ENCODE results near the gene GP1BA.
"Not testable (repeated sequence)": the region's sequence is repeated elsewhere in the genome, so short reads cannot be mapped to it uniquely, and the experiment has no call there.

Gene GP1BA

DNA sequence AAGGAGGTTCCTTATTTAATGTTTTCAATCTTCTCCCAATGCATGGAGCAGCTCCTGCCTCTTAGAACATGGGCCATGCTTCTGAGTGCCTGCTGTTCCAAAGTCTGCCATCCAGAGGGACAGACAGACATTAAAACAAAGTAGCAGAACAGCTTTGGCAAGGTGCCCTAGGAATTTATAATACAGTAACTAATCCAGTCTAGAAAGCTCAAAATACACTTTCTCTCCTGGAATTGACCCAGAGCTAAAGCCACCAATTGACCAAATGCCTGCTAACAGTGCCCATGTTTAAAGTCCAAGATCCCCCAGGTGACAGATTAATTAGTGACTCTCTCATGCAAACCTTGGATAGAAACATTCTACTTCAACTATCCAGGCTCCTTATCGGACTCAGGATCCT is 18.1 kb upstream of the GP1BA start:
- no peaks in the 10 kb centered on the region for H3K9me3 ChIP-seq

DNA sequence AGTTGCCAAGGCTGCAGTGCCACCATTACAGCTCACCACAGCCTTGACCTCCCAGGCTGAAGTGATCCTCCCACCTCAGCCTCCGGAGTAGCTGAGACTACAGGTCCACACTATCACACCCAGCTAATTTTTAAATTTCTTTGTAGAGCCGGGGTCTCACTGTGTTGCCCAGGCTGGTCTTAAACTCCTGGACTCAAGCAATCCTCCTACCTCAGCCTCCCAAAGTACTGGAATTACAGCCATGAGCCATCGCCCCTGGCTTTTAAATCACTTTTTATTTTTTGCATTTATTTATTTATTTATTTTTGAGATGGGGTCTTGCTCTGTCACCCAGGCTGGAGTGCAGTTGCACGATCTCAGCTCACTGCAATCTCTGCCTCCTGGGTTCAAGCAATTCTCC is 17.5 kb upstream of the GP1BA start:
- DNase-seq (ENCODE audit: low spot score in 2 of 2); H3K36me3 ChIP-seq (replicated peaks); H3K4me3 ChIP-seq; H3K9me3 ChIP-seq; H3K27me3 ChIP-seq (ENCODE audit: low read depth); H3K4me1 ChIP-seq: not testable (repeated sequence)
- in situ Hi-C loops (cut with MboI; ENCODE audit: low sequenced_read_pairs), result loop anchor here (10.0 kb wide), 1 partner anchor 150 kb away; no protein-coding TSS in a partner anchor

More for the DNA sequence above, 18.1 kb upstream of the GP1BA start:
- Histone ChIP-seq H3K27me3 (ENCODE audit: low read depth) (no peaks in the 10 kb centered on the region), H3K36me3 (replicated peaks) (no peaks in the 10 kb centered on the region), H3K4me3 (no peak overlapping the region), H3K4me1 (peaks cover 3% of the 10 kb centered on the region; the same call in 1 of the 2 replicates)
- no peak for DNase-seq (ENCODE audit: low spot score in 2 of 2)
- in situ Hi-C loops (cut with MboI; ENCODE audit: low sequenced_read_pairs), result loop anchor here (10.0 kb wide), 1 partner anchor 151 kb away; no protein-coding TSS in a partner anchor

DNA sequence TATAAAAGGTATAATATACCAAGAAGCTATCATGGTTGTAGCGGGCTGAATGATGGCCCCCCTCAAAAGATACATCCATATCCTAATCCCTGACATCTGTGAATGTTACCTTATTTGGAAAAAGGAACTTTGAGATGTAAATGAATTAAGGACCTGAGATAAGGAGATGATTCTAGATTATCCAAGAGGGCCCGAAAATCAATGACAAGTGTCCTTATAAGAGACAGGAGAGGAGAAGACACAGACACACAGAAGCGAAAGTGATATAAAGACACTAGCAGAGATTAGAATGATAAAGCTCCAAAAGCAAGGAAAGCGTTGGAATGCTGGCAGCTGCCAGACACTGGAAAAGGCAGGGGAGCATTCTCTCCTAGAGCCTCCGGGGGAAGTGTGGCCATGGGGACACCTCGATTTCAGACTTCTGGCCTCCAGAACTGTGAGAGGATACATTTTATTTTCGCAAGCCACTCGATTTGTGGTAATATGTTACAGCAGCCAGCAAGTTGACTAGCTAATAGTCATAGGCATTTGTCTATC is 12.5 kb upstream of the GP1BA start:
- in situ Hi-C loops (cut with MboI; ENCODE audit: low sequenced_read_pairs), result loop anchor here (10.0 kb wide), 1 partner anchor 145 kb away; no protein-coding TSS in a partner anchor
- no peaks in the 10 kb centered on the region for H3K27me3 ChIP-seq (ENCODE audit: low read depth)
- H3K4me1 ChIP-seq, result peaks cover 3% of the 10 kb centered on the region; the same call in 1 of the 2 replicates
- H3K36me3 ChIP-seq (replicated peaks), result no peaks in the 10 kb centered on the region
- H3K4me3 ChIP-seq, result no peak overlapping the region
- no peak for DNase-seq (ENCODE audit: low spot score in 2 of 2)
- no peaks in the 10 kb centered on the region for H3K9me3 ChIP-seq

DNA sequence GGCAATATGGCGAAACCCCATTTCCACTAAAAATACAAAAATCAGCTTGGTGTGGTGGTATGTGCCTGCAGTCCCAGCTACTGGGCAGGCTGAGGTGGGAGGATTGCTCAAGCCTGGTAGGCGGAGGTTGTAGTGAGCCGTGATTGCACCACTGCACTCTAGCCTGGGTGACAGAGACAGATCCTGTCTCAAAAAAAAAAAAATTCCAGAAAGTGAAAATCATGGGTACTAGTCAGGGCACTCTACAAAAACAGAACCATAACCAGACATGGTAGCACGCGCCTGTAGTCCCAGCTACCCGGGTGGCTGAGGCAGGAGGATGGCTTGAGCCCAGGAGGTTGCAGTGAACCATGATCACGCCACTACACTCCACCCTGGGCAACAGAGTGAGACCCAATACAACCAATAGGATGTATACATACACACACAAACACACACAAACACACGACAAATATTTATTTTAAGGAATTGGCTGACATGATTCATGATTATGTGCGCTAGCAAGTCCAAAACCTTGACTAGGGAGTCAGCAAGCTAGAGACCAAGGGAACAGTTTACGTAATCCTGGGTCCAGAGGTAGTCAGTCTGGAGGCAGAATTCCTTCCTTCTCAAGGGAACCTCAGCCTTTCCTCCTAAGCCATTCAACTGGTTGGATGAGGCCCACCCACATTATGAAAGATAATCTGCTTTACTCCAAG is 11.6 kb upstream of the GP1BA start:
- Histone ChIP-seq H3K4me1 (peaks cover 3% of the 10 kb centered on the region; the same call in 1 of the 2 replicates), H3K36me3 (replicated peaks) (no peaks in the 10 kb centered on the region), H3K4me3 (no peak overlapping the region), H3K9me3 (no peaks in the 10 kb centered on the region), H3K27me3 (ENCODE audit: low read depth) (no peaks in the 10 kb centered on the region)
- DNase-seq (ENCODE audit: low spot score in 2 of 2), result no peak
- in situ Hi-C loops (cut with MboI; ENCODE audit: low sequenced_read_pairs), result no loop called here

DNA sequence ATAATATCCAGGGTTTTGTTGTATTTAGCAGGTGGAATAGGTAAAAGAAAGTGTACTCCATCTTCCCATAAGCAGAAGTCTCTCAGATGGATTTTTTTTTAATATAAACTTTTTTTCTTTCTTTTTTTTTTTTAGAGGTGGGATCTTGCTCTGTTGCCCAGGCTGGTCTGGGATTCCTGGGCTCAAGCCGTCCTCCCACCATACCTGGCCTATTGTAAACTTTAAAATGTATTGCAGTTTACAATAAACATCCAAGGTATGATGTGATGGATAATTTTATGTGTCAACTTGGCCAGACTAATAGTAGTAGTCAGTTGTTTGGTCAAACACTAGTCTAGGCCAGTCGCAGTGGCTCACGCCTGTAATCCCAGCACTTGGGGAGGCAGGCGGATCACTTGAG is 10.8 kb upstream of the GP1BA start:
- Histone ChIP-seq H3K27me3 (ENCODE audit: low read depth) (no peaks in the 10 kb centered on the region), H3K9me3 (no peaks in the 10 kb centered on the region), H3K4me3 (no peak overlapping the region), H3K36me3 (replicated peaks) (no peaks in the 10 kb centered on the region), H3K4me1 (peaks cover under 1% of the 10 kb centered on the region; the same call in 1 of the 2 replicates)
- in situ Hi-C loops (cut with MboI; ENCODE audit: low sequenced_read_pairs), result no loop called here
- DNase-seq (ENCODE audit: low spot score in 2 of 2), result no peak

DNA sequence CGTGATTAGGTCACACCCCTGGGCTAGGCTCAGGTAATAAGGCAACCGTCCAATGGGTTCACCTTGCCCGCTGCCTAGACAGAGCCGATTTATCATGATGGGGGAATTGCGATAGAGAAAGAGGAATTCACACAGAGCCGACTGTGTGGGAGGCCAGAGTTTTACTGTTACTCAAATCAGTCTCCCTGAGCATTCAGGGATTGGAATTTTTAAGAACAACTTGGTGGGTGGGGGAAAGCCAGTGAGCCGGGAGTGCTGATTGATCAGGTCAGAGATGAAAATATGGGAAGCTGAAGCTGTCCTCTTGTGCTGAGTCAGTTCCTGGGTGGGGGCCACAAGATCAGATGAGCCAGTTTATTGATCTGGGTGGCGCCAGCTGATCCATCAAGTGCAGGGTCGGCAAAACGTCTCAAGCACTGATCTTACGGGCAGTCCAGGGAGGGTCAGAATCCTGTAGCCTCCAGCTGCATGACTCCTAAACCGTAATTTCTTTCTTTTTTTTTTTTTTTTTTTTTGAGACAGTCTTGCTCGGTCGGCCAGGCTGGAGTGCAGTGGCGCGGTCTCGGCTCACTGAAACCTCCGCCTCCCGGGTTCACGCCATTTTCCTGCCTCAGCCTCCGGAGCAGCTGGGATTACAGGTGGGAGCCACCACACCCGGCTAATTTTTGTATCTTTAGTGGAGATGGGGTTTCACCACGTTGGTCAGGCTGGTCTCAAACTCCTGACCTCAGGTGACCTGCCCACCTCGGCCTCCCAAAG is 5.3 kb upstream of the GP1BA start:
- H3K4me1 ChIP-seq; H3K4me3 ChIP-seq; H3K9me3 ChIP-seq; in situ Hi-C loops (cut with MboI; ENCODE audit: low sequenced_read_pairs); H3K36me3 ChIP-seq (replicated peaks); DNase-seq (ENCODE audit: low spot score in 2 of 2); H3K27me3 ChIP-seq (ENCODE audit: low read depth): not testable (repeated sequence)

DNA sequence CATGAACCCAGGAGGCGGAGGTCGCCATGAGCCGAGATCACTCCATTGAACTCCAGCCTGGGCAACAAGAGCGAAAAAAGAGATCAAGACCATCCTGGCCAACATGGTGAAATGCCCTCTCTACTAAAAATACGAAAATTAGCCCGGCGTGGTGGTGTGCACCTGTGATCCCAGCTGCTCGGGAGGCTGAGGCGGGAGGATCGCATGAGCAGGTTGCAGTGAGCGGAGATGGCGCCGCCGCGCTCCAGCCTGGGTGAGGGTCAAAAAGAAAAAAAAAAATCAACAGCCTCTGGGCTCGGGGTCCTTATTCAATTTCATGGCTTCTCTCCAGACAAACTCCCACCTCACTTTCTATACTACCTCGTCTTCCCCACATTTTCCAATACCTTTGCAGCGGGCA is 3.2 kb upstream of the GP1BA start:
- H3K36me3 ChIP-seq (replicated peaks), result no peaks in the 10 kb centered on the region
- H3K4me1 ChIP-seq, result no peaks in the 10 kb centered on the region
- in situ Hi-C loops (cut with MboI; ENCODE audit: low sequenced_read_pairs), result no loop called here
- no peak for DNase-seq (ENCODE audit: low spot score in 2 of 2)
- H3K4me3 ChIP-seq, result no peak overlapping the region
- no peaks in the 10 kb centered on the region for H3K9me3 ChIP-seq
- no peaks in the 10 kb centered on the region for H3K27me3 ChIP-seq (ENCODE audit: low read depth)

DNA sequence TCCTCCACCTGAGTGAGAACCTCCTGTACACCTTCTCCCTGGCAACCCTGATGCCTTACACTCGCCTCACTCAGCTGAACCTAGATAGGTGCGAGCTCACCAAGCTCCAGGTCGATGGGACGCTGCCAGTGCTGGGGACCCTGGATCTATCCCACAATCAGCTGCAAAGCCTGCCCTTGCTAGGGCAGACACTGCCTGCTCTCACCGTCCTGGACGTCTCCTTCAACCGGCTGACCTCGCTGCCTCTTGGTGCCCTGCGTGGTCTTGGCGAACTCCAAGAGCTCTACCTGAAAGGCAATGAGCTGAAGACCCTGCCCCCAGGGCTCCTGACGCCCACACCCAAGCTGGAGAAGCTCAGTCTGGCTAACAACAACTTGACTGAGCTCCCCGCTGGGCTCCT is 679 bp downstream of the GP1BA start:
- no peaks in the 10 kb centered on the region for H3K4me1 ChIP-seq
- no peaks in the 10 kb centered on the region for H3K9me3 ChIP-seq
- H3K4me3 ChIP-seq, result no peak overlapping the region
- no peaks in the 10 kb centered on the region for H3K27me3 ChIP-seq (ENCODE audit: low read depth)
- no peak for DNase-seq (ENCODE audit: low spot score in 2 of 2)
- peaks cover 12% of the 10 kb centered on the region for H3K36me3 ChIP-seq (replicated peaks)
- in situ Hi-C loops (cut with MboI; ENCODE audit: low sequenced_read_pairs), result no loop called here

DNA sequence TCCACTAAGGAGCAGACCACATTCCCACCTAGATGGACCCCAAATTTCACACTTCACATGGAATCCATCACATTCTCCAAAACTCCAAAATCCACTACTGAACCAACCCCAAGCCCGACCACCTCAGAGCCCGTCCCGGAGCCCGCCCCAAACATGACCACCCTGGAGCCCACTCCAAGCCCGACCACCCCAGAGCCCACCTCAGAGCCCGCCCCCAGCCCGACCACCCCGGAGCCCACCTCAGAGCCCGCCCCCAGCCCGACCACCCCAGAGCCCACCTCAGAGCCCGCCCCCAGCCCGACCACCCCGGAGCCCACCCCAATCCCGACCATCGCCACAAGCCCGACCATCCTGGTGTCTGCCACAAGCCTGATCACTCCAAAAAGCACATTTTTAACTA is 1.6 kb downstream of the GP1BA start:
- Histone ChIP-seq H3K4me1 (peaks cover 3% of the 10 kb centered on the region), H3K27me3 (ENCODE audit: low read depth) (no peaks in the 10 kb centered on the region), H3K4me3 (no peak overlapping the region), H3K36me3 (replicated peaks) (peaks cover 21% of the 10 kb centered on the region), H3K9me3 (no peaks in the 10 kb centered on the region)
- DNase-seq (ENCODE audit: low spot score in 2 of 2), result no peak
- in situ Hi-C loops (cut with MboI; ENCODE audit: low sequenced_read_pairs), result no loop called here

DNA sequence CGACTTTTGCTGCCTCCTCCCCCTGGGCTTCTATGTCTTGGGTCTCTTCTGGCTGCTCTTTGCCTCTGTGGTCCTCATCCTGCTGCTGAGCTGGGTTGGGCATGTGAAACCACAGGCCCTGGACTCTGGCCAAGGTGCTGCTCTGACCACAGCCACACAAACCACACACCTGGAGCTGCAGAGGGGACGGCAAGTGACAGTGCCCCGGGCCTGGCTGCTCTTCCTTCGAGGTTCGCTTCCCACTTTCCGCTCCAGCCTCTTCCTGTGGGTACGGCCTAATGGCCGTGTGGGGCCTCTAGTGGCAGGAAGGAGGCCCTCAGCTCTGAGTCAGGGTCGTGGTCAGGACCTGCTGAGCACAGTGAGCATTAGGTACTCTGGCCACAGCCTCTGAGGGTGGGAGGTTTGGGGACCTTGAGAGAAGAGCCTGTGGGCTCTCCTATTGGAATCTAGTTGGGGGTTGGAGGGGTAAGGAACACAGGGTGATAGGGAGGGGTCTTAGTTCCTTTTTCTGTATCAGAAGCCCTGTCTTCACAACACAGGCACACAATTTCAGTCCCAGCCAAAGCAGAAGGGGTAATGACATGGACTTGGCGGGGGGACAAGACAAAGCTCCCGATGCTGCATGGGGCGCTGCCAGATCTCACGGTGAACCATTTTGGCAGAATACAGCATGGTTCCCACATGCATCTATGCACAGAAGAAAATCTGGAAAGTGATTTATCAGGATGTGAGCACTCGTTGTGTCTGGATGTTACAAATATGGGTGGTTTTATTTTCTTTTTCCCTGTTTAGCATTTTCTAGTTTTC is 2.3 kb downstream of the GP1BA start:
- Histone ChIP-seq H3K9me3 (no peaks in the 10 kb centered on the region), H3K4me1 (peaks cover 6% of the 10 kb centered on the region), H3K4me3 (no peak overlapping the region), H3K36me3 (replicated peaks) (peaks cover 23% of the 10 kb centered on the region), H3K27me3 (ENCODE audit: low read depth) (no peaks in the 10 kb centered on the region)
- DNase-seq (ENCODE audit: low spot score in 2 of 2), result no peak
- in situ Hi-C loops (cut with MboI; ENCODE audit: low sequenced_read_pairs), result no loop called here

DNA sequence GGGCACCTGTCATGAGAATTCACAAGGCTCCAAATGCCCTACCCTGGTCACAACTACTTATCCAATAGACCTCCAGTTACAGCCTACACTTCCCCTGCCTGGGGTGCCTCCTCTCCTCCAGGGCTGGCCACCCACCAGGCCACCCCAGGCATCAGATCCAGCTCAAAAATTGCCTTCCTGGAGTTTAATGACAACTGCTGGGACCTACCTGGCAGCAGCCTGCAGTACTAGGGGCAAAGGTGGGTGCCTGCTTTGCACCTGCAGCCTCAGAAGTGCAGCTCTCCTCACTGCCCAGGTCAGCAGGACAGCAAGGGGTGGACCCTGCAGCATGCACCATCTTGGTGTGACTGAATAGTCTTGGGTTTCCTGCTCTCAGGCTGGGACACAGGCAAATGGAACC is 3.6 kb downstream of the GP1BA start:
- in situ Hi-C loops (cut with MboI; ENCODE audit: low sequenced_read_pairs), result no loop called here

DNA sequence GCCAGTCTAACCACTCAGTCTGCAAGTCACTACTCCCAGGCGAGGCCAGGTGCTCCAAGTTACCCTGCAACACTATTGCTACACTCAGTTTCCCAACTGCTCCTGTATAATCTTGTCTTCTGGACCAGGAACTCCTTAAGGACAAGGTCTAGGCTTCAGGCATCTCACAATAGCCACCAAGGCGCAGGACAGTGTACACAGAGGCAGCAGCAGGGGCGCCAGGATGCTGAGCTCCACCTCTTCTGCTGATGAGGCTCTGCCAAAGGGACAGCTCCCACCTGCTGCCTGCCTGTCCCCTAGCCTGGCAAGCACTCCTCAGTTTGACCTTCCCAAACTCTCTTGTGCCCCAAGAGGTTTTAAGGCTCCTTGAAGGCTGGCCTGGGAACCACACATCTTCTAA is 4.4 kb downstream of the GP1BA start:
- DNase-seq (ENCODE audit: low spot score in 2 of 2), result no peak
- in situ Hi-C loops (cut with MboI; ENCODE audit: low sequenced_read_pairs), result no loop called here
- no peaks in the 10 kb centered on the region for H3K27me3 ChIP-seq (ENCODE audit: low read depth)
- no peak overlapping the region for H3K4me3 ChIP-seq
- peaks cover 8% of the 10 kb centered on the region for H3K4me1 ChIP-seq
- H3K9me3 ChIP-seq, result no peaks in the 10 kb centered on the region
- H3K36me3 ChIP-seq (replicated peaks), result peaks cover 24% of the 10 kb centered on the region

More for the DNA sequence above, 3.6 kb downstream of the GP1BA start:
- H3K4me3 ChIP-seq, result no peak overlapping the region
- H3K27me3 ChIP-seq (ENCODE audit: low read depth), result no peaks in the 10 kb centered on the region
- H3K9me3 ChIP-seq, result no peaks in the 10 kb centered on the region
- DNase-seq (ENCODE audit: low spot score in 2 of 2), result no peak
- peaks cover 23% of the 10 kb centered on the region for H3K36me3 ChIP-seq (replicated peaks)
- peaks cover 6% of the 10 kb centered on the region for H3K4me1 ChIP-seq

DNA sequence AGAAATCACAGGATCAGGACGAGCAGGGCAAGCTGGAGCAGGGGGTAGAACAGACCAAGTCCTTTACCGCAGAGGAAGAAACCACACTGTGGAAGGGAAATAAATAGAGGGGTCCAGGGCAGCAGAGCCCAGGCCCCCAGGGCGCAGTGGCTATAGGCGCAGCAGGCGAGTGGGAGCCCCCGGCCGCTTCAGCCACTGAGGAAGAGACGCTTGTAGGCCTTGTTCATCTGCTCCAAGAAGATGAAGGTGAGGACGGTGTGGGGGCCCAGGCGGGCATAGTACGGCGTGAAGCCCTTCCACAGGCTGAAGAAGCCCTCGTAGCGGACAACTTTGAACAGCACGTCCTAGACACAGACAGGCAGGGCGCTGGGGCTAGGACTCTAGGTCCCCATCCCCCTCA is 5.5 kb downstream of the GP1BA start:
- no peak for DNase-seq (ENCODE audit: low spot score in 2 of 2)
- H3K4me3 ChIP-seq, result no peak overlapping the region
- no peaks in the 10 kb centered on the region for H3K9me3 ChIP-seq
- peaks cover 32% of the 10 kb centered on the region for H3K36me3 ChIP-seq (replicated peaks)
- in situ Hi-C loops (cut with MboI; ENCODE audit: low sequenced_read_pairs), result no loop called here
- H3K4me1 ChIP-seq, result peaks cover 14% of the 10 kb centered on the region
- no peaks in the 10 kb centered on the region for H3K27me3 ChIP-seq (ENCODE audit: low read depth)

Data from HAP-1 (cell line).